HepG2 (cell line): Measurements from ENCODE around the gene THAP2. TPM values are rescaled to one million over a fixed set of nuclear protein-coding genes. Genes with fewer than 3 reads are reported as not detected.

Source experiments
- AHDC1 ChIP-seq: sonication (generic); formaldehyde crosslinking; IDR thresholded peaks from 2 replicates; pipeline ENCODE4 v1.5.1; 2020; ENCODE audit warnings: mild to moderate bottlenecking, missing genetic modification reagents, borderline replicate concordance
- E2F1 ChIP-seq: sonication (generic); formaldehyde crosslinking; IDR thresholded peaks from 2 replicates; pipeline ENCODE4 v1.5.0; 2020; ENCODE audit warnings: missing genetic modification reagents
- ETS1 ChIP-seq: sonication (generic); formaldehyde crosslinking; IDR thresholded peaks from 2 replicates; pipeline ENCODE4 v1.4.0; 2020; ENCODE audit warnings: missing genetic modification reagents
- IRF9 ChIP-seq: sonication (generic); formaldehyde crosslinking; IDR thresholded peaks from 2 replicates; pipeline ENCODE4 v1.8.0; 2022; ENCODE audit warnings: missing genetic modification reagents, mild to moderate bottlenecking, borderline replicate concordance
- LRRFIP1 ChIP-seq: sonication (generic); formaldehyde crosslinking; conservative IDR thresholded peaks from 2 replicates; pipeline ENCODE4 v1.4.0; 2020; ENCODE audit warnings: missing genetic modification reagents
- MXD3 ChIP-seq: IDR thresholded peaks from 2 replicates; pipeline ENCODE4 v1.6.1; 2016; ENCODE audit warnings: mild to moderate bottlenecking, missing biosample characterization, missing genetic modification reagents
- RXRB ChIP-seq: IDR thresholded peaks from 2 replicates; pipeline ENCODE4 v1.6.1; 2016; ENCODE audit warnings: borderline replicate concordance, missing genetic modification reagents, missing compliant biosample characterization
- SIX4 ChIP-seq: sonication (generic); formaldehyde crosslinking; IDR thresholded peaks from 2 replicates; pipeline ENCODE4 v1.4.0; 2020; ENCODE audit warnings: missing genetic modification reagents
- SOX5 ChIP-seq: IDR thresholded peaks from 2 replicates; pipeline ENCODE4 v1.6.1; 2016; ENCODE audit warnings: borderline replicate concordance
- TAF1 ChIP-seq: sonication (generic); formaldehyde crosslinking; IDR thresholded peaks from 2 replicates; pipeline ENCODE4 v1.4.0; 2020; ENCODE audit warnings: missing genetic modification reagents
- ZFP41 ChIP-seq: sonication (generic); formaldehyde crosslinking; IDR thresholded peaks from 2 replicates; pipeline ENCODE4 v1.4.0; 2020; ENCODE audit warnings: mild to moderate bottlenecking, missing genetic modification reagents, borderline replicate concordance
- ZFP91 ChIP-seq: sonication (generic); formaldehyde crosslinking; IDR thresholded peaks from 2 replicates; pipeline ENCODE4 v1.9.0; 2022; ENCODE audit warnings: missing genetic modification reagents, mild to moderate bottlenecking, borderline replicate concordance
- ZNF556 ChIP-seq: sonication (generic); formaldehyde crosslinking; IDR thresholded peaks from 2 replicates; pipeline ENCODE4 v1.4.0; 2020; ENCODE audit warnings: mild to moderate bottlenecking, missing genetic modification reagents, borderline replicate concordance
- ZSCAN21 ChIP-seq: sonication (generic); formaldehyde crosslinking; IDR thresholded peaks from 2 replicates; pipeline ENCODE4 v1.8.0; 2022; ENCODE audit warnings: mild to moderate bottlenecking, missing genetic modification reagents, moderate library complexity, borderline replicate concordance
- polyA plus RNA-seq, 8 experiments: library from polyadenylated mRNA; depleted of rRNA in 3 of 8; stranded (reverse) in 7 of 8; unstranded in 1 of 8; fragments of >200 nt; fragmentation: Illumina TruSeq in 4 of 8; extraction: Trizol in 4 of 8; gene quantifications; 2 replicates each; pipeline versions ENCODE4 v1.2.1 to v1.2.3, GENCODE V29; 2011 to 2016; ENCODE audit warnings: low read depth in 4 of 8, missing spikeins in 1 of 8, mixed read lengths in 1 of 8; ENCODE audit not compliant: insufficient read depth in 1 of 8
- total RNA-seq, 5 experiments: library from RNA; depleted of rRNA; stranded (reverse); fragments of >200 nt; fragmentation: Illumina TruSeq; extraction: Trizol; gene quantifications; 2 replicates each; pipeline ENCODE4 v1.2.3, GENCODE V29; 2016; ENCODE audit warnings: low read depth in 1 of 5

THAP2 gene
- total and polyA plus RNA-seq, 2 of the 13 experiments (the other 11 are each of a cell fraction or from before 2014, with no cell fraction given), result 5.2 to 6.2 TPM

- TF ChIP-seq IRF9 (CRISPR knock-in tag), result no peak
- no peak for TF ChIP-seq ETS1
- TF ChIP-seq ZFP41 (CRISPR knock-in tag), result no peak
- no peak for TF ChIP-seq ZNF556
- no peak for TF ChIP-seq SIX4 (CRISPR knock-in tag)
- TF ChIP-seq TAF1, result no peak
- no peak for TF ChIP-seq E2F1 (CRISPR knock-in tag)
- TF ChIP-seq ZSCAN21 (CRISPR knock-in tag), result no peak
- peak; percentile 88 for TF ChIP-seq SOX5
- no peak for TF ChIP-seq RXRB (CRISPR knock-in tag)
- no peak for TF ChIP-seq LRRFIP1
- no peak for TF ChIP-seq MXD3 (CRISPR knock-in tag)
- TF ChIP-seq ZFP91 (CRISPR knock-in tag), result no peak
- TF ChIP-seq AHDC1 (CRISPR knock-in tag), result no peak
These were observed 976 bp downstream of the THAP2 start (continued) for GRCh38 chr12:71665090-71665463.
